HG03432 (cell line): ENCODE measurements around the gene ZNF70.
"Not testable (repeated sequence)": the region's sequence is repeated elsewhere in the genome, so short reads cannot be mapped to it uniquely, and the experiment has no call there.

ENCODE experiments used
- ATAC-seq: cut with Tn5 transposase; IDR thresholded peaks from one replicate; pipeline ENCODE4 v1.9.1; 2021; ENCODE audit warnings: mild to moderate bottlenecking, moderate library complexity; ENCODE audit not compliant: unreplicated experiment

Gene ZNF70

DNA sequence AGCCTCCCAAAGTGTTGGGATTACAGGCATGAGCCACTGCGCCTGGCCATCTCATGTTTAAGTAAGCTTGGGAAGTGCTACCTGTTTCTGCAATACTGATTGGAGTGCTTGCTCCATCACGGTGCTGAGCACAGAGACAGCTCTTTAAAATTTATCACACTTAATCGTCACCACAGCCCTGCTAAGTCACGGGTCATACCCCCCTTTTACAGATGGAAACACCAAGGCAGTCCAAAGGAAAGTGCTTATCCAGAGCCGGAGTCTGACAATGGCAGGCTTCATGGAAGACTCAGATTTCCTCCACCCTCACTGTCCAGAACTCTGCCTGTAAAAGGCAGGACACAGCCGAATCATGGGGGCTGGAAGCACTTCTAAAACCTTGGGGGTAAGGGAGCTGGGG, 9.1 kb upstream of the ZNF70 start:
- no peak for ATAC-seq

DNA sequence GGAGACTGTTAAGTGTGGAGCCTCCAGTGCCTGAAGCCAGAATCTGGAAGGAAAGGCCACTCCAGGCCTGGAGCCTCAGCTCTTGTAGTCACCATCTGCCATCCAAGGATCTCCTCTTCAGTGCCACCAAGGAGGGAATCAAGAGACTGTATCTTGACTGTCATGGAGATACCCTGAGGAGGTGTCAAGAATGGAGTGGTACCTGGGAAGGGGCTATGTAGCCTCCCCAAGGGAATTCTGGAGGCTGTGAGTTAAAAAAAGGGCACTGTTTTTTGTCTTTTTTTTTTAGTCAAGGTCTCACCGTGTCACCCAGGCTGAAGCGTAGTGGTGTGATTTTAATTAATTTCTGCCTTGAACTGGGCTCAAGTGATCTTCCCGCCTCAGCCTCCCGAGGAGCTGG, 8.7 kb upstream of the ZNF70 start:
- no peak for ATAC-seq

DNA sequence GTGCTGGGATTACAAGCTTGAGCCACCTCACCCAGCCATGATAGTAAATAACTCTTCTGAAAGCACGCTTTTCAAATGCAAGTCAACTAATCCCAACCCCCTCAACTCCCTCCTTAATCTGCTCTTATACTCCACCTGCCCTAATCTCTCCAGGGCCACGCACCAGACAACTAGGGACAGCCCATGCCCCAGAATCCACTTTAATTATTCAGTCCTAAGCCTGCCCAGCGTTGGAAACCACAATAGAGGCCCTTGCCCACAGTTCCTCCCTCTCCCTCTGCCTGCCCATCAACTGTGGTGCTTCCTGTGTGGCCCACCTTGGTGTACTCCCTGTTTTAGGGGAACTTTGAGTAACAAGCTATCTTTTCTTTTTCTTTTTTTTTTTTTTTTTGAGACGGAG, 6.0 kb upstream of the ZNF70 start:
- no peak for ATAC-seq

DNA sequence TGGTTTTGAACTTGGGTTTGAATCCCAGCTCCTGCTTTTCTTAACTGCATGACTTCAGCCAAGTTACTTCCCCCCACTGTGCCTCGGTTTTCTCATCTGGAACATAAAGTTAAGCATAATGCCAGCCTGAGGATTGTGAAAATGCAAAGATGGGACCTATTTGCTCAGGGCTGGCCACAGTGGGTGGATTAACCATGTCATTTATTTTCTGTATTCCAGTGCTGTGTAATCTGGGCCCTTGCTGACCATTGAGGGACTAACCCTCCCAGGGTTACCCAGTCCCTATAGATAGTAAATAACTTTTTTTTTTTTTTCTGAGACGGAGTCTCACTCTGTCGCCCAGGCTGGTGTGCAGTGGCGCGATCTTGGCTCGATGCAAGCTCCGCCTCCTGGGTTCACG, 4.8 kb upstream of the ZNF70 start:
- no peak for ATAC-seq

DNA sequence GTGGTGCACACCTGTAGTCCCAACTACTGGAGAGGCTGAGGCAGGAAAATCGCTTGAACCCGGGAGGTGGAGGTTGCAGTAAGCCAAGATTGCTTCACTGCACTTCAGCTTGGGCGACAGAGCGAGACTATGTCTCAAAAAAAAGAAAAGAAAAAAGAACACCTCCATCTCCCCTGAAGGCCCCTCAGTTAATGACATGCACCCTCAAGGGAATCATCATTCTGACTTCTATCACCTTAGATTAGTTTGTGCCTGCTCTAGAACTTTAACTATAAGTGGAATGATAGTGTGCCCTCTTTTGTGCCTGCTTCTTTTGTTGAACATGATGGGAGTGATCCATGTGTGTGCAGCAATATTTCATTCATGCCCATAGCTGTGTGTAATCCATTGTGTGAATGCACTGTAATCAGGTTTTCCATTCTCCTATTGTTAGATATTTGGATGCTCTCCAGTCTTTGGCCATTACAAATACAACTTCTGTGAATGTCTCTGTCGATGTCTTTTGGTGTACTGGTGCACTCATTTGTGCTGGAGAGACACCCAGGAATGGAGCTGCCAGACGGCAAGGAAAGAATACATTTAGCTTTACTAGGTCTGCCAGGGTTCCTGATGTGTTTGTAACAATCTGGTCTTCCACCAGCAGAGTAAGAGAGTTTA, 4.2 kb upstream of the ZNF70 start:
- no peak for ATAC-seq

DNA sequence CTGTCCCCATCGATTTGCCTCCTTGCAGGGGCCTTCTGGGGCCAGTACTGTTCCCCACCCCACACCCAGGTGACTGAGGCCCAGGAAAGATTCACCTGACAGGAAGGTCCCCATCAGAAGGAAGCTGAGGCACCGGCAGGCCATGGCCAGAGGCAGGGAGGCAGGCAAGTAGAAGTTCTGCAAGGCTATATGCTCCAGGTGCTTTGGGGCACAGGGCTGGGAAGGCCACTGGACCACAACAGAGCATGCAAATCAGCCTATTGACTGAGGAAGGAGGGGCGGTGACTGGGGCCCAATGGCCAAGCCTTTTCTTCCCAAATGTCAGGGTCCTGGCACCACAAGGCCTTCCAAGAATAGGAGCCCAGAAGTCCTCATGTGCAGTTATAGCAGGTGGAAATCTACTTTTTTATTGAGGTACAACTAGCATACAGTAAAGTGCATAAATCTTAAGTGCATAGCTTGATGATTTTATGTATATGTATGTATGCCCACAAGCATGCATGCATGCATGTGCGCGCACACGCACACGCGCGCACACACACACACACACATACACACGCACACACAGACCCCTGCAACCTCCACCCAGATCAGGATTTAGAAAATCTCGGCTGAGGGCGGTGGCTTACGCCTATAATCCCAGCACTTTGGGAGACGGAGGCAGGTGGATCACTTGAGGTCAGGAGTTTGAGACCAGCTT, 3.5 kb upstream of the ZNF70 start, which contains the start of gene VPREB3:
TSS of gene VPREB3 (minus strand) at position 206 of the 700 bp plus-strand sequence. CDS start at position 144, 62 bp downstream.
- no peak for ATAC-seq

DNA sequence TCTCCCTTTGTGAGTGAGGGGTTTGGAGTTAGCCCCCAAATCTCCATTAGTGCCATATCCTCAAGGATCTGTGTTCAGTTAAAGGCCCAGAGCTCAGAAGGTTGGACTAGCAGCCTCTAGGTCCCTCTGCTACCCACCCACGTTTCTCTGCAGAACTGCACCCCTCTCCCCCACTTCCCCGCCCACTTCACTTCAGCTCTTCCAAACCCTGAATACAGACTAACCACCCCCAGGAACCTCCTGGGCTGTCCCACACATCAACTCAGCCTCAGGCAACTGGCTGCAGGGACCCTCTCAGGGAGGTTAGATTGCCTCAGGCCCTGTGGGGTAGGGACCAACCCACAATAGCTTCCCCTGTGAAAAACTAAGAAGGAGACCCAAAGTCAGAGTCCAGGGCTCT, 2.5 kb upstream of the ZNF70 start:
- no peak for ATAC-seq

DNA sequence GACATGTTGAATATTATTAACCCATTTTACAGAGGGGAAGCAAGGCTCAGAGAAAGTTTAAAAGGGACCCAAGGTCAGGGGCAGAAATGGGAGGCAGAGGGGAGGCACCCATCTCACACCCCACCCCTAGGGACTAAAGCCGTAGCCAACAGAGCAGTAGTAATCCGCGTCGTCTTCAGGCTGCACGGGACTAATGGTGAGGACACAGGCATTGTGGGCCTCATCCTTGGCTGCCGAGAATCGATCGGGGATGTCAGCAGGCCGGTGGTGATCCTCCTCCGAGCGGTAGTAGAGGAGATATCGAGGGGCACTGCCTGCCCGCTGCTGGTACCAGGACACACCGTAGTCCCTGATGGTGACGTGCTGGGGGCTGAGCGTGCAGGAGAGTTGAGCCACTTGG, 1.8 kb upstream of the ZNF70 start:
- ATAC-seq, result no peak

DNA sequence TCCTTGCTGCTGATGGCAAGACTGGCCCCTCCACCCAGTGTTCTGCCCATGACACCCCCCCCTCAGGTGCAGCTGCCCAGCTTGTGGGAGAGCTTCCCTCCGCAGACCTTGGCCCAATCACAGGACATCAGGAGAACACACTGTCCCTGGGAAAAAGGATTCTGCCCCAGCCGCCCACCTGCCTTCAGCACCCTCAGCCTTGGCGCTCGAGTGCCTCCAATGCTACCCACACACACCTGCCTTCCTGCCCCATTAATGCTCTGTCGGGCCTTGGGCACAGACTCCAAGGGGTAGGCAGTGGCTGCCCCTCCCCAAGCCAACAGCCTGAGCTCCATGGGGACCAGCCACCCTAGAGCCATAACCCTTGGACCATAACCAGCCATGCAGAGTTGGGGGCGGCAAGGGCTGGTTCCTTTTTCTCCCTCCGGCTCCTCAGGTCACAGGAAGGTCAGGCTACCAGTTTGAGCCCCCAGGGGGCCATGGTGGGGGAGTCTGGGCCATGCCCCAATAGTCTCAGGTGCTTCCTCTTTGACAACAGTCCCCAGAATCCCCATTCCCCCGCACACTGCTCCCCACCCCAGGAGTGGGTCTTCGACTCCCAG, 1.3 kb upstream of the ZNF70 start:
- no peak for ATAC-seq

DNA sequence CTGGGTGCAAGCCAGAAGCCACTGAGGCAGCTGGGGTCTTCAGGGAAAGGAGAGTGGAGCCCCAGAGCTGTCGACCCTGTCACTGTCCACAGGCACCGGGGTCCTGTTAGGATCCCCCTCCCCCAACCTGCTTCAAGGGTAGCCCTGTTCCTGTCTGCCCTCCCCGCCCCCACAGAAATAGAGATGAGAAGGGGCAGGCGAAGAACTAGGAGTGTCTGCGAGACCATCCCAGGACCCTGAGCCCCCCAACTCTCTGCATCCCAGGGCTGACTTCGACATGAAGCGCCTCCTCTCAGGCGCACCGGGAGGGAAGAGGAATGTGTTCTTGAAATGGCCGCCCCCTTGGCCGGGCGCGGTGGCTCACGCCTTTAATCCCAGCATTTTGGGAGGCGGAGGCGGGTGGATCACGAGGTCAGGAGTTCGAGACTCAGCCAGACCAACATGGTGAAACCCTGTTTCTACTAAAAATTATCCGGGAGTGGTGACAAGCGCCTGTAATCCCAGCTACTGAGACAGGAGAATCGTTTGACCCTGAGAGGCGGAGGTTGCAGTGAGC, 607 bp upstream of the ZNF70 start:
- peak; percentile 13 for ATAC-seq

DNA sequence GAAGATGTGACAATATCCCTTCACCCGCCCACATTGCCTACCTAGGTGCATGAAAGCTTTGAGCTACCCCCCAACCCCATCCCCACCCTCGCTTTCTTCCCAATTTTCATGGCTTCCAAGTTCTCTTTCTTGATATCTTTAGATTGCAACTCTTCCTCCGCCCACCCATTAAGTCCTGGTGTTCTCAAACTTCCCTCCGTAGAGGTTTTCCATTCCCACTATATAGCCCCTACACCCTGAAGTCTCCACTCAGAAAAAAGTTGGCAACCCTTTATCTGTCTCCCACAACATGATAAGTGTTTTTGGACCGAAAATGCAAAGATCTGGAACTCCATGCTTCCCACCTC, 572 bp downstream of the ZNF70 start:
- no peak for ATAC-seq

DNA sequence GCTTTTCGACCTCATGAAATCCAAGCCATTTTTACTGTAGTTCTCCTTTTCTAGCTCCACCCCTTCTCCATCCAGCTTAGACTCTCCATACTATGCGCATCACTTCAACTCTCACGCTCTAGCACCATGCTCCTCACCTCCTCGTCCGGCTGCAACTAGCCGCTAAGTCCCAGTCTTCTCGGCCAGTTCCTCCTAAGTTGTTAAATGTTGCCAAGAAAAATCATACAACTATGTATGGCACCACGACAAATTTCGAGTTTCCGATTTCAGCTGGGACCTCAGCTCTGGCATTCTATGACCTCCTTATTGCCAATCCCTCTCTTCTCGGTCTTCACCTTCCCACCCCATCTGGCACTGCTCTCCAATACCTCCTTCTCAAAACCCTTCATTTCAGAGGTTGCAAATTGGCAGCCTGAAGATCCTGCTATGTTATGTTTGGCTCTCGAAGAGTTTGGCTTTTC, 1.0 kb downstream of the ZNF70 start:
- no peak for ATAC-seq

DNA sequence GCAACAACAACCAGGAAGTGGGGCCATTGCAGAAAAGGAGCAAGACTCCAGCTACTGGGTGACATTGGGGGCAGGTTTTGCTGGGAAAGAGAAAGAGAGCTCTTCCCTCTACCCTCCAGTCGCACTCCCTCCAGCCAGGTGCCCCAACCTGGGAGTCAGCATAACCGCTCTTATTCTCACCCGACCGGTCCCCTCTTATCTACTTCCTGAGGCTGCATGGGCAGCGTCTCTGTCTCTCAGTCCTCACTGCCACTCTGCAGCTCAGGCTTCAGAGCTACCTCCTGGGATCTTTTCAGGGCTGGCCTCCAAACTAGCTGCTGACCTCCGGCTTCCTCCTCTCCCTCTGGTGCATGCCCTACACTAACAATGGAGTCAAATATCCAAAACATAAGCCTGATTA, 5.1 kb downstream of the ZNF70 start:
- no peak for ATAC-seq

DNA sequence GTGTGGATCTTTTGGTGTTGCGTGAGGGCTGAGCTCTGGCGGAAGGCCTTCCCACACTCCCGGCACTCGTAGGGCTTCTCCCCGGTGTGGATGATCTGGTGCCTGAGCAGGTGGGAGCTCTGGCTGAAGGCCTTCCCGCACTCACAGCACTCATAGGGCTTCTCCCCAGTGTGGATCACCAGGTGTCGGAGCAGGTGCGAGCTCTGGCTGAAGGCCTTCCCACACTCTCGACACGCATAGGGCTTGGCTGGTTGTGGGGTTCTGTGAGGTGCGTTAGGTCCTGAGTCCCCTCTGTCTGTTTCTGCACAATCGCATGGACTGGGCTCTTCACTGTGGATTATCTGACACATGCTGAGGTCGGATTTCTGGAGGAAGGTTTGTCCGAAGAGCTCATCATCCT, 6.4 kb downstream of the ZNF70 start:
- ATAC-seq, result no peak

DNA sequence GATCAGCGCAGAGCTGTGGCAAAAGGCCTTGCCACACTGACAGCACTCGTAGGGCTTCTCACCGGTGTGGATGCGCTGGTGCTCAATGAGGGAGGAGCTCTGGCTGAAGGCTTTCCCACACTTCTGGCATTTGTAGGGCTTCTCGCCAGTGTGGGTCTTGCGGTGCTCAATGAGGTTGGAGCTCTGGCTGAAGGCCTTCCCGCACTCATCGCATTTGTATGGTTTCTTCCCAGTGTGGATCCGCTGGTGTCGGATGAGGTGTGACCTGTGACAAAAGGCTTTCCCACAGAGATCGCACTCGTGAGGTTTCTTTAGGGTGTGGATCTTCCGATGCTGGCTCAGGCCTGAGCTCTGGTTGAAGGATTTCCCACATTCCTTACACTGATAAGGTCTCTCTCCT, 6.9 kb downstream of the ZNF70 start:
- no peak for ATAC-seq

DNA sequence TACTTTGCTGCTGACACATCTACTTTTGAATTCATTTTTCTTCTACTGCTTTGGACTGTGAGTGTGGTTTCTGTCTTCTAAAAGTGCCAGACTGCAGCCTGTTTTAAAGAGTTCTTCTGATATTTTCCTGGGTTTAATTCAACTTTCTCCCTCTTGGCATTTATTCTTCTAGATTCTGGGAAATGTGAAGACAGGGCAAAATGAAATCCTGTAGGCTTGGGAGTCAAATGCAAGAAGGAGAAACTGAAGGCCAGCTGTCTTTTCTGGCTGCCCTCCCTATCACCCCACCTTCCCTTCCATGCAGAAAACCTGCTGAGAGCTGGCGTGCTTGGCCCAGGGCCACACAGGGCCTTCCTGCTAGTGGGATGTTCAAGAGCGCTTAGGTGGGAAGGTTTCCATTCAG, 7.6 kb downstream of the ZNF70 start:
- no peak for ATAC-seq

DNA sequence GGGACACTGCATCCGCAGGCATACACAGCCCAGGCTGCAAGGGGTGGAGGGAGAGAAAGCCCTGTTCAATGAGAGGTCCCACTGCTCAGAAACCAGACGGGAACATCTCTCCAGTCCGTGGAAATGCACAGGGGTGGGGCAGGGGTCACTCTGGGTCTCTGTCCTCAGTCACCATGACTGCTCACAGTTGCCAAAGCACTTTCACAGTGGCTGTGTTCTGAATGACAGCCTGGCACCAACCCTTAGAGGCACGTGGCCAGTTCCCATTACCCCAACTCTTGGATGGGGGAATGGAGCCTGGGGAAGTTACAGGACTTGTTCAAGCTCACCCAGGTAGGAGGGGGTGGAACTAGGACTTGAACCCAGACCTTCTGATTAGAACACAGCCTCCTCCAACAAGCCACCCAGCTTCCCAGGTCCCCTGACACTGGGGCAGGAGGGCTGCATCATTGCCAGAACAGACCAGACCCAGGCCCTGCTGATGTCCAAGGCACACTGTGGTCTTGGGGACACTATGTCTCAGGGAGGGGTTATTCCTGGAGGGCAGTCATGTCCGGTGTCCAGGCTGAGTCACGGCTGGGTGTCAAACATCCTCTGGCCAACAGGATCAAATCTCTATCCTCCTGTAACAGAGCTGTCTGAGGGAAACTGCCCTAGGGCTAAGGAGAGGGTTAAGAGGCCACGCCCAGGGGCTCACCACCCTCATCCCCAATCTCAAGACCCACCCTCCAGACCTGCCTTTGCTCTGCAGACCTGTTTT, 8.2 kb downstream of the ZNF70 start:
- no peak for ATAC-seq

DNA sequence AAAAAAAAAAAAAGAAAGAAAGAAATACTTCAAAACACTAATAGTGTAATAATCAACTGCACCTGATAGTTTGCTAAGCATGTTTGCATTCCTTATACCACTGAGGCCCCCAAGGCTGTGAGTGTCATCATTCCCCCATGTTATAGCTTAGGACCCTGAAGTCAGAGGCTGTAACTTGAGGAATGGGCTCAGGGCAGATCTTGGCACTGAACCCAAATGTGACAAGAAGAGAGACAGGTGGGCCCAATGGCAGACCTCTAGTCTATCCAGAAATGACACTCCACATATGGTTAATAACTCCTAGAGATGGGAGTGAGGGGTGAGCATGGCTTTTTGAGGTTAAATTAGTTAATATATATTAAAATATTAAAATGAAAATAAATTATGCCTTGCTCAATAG, 13.2 kb downstream of the ZNF70 start:
- no peak for ATAC-seq

DNA sequence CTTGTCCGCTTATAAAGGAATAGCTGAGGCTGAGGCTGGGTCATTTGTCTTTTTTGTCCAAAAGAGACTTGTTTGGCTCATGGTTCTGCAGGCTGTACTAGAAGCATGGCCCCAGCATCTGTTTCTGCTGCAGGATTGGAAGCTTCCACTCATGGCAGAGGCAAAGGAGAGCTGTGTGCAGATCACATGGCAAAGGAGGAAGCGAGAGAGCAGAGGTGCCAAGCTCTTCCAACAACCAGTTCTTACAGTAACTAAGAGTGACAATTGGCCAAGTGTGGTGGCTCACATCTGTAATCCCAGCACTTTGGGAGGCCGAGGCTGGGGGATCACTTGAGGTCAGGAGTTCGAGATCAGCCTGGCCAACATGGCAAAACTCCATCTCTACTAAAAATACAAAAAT, 22.8 kb downstream of the ZNF70 start:
- ATAC-seq, result not testable (repeated sequence)

DNA sequence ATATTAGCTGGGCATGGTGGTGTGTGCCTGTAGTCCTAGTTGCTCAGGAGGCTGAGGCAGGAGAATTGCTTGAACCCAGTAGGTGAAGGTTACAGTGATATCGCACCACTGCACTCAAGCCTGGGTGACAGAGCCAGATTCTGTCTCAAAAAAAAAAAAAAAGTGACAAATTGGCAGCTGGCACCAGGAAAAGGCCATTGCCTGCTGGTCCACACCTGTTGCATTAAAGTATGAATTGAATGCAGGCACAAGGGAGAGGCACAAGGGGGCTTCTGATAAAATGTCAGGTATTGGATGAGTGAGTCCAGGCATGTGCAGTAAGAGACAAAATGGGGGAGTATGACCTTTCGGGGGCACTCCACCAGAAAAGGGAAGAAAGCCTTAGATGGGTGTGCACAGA, 28.2 kb downstream of the ZNF70 start:
- no peak for ATAC-seq

DNA sequence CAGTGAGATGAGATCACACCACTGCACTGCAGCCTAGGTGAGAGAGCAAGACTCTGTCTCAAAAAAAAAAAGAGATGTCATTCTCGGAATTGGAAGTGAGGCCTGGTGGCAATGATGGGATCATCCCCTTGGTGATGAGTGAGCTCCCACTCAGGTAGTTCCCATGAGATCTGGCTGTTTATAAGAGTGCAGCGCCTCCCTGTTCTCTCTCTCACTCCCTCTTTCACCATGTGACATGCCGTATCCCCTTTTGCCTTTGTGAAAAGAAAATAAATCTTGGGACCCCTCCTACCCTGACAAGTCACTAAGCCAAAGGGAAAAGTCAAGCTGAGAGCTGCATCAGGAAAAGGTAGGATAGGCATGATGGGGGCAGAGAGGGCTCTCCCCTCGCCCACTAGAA, 28.8 kb downstream of the ZNF70 start:
- no peak for ATAC-seq
